ENCODE results near the gene COLGALT1. TPM values are rescaled to one million over a fixed set of nuclear protein-coding genes. Genes with fewer than 3 reads are reported as not detected.
"Not testable (repeated sequence)": the region's sequence is repeated elsewhere in the genome, so short reads cannot be mapped to it uniquely, and the experiment has no call there.

The COLGALT1 gene
- total RNA-seq, 1 donor from 2014 or later: 115 TPM

DNA sequence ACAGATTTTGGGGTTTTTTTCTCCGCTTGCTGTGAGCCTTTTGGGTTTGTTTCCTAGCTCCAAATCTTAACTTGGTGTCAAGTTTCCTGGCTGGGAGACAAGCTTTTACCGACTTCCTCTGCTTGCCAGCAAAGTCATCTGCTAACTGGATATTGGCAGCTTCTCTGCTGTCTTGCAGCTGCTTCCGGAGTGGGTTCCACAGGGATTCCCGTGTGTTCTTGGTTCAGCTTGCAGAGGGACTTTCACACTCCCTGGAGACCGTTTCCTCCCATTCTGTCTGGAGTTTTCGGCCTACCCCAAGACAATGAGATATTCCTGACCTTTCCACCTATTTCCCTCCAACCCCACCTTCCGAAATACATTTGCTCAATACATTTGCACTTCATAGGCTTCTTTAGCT, 2.2 kb upstream of the COLGALT1 start:
- Mint-ChIP-seq H3K9me3 (no peaks in the 10 kb centered on the region), H3K36me3 (ENCODE audit: low read depth) (peaks cover 3% of the 10 kb centered on the region), H3K27me3 (ENCODE audit: insufficient read depth) (peaks cover 4% of the 10 kb centered on the region), H3K27ac (no peak overlapping the region), H3K4me1 (ENCODE audit: low read depth) (peaks cover 15% of the 10 kb centered on the region), H3K4me3 (no peak overlapping the region)
- intact Hi-C loops (cut with micrococcal nuclease): loop anchor here (10.0 kb wide), 1 partner anchor 248 kb away; the partner anchor contains the start of genes ABHD8, DDA1 and MRPL34
- no peak for DNase-seq (ENCODE audit: low spot score)

DNA sequence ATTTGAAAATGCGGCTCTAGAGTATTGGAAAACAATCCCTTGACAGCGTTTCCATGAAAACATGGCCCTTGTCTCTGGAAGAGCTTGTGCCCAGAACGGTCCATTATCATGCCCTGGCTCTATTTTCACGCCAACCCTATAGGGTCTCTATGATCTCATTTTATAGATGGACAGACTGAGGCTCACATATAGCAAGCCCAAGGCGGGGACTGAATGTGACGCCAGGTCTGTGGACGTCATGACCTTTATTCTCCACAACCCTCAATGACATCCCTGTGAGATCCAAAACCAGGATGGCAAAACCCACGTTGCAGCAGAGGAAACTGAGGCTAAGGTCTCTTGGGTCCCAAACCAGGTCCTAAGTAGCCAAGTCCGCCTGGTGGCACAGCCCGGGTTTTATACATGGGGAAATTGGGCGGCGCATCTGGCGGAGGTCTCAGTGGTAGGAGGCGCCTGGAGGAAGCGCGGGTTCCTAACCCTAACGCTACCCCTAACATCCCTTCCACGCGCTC, 425 bp upstream of the COLGALT1 start:
- H3K36me3 Mint-ChIP-seq (ENCODE audit: low read depth): peaks cover 4% of the 10 kb centered on the region
- H3K27me3 Mint-ChIP-seq (ENCODE audit: insufficient read depth): peaks cover under 1% of the 10 kb centered on the region
- DNase-seq (ENCODE audit: low spot score): no peak
- intact Hi-C loops (cut with micrococcal nuclease): loop anchor here (1.0 to 10.0 kb wide), 8 partner anchors 16 to 250 kb away; partner anchors contain the start of genes ABHD8, DDA1, MRPL34 and PGLS
- H3K27ac Mint-ChIP-seq: peak overlapping the region; percentile 70
- peaks cover 15% of the 10 kb centered on the region for H3K4me1 Mint-ChIP-seq (ENCODE audit: low read depth)
- peak overlapping the region; percentile 86 for H3K4me3 Mint-ChIP-seq
- H3K9me3 Mint-ChIP-seq: no peaks in the 10 kb centered on the region

GRCh38 chr19:17555929-17556813, 722 bp downstream of the COLGALT1 start:
- peak; percentile 43 for DNase-seq (ENCODE audit: low spot score)
- peak overlapping the region; percentile 86 for H3K4me3 Mint-ChIP-seq
- H3K27me3 Mint-ChIP-seq (ENCODE audit: insufficient read depth): no peaks in the 10 kb centered on the region
- intact Hi-C loops (cut with micrococcal nuclease): loop anchor here (1.0 to 10.0 kb wide), 8 partner anchors 17 to 251 kb away; partner anchors contain the start of genes ABHD8, DDA1, MRPL34 and PGLS
- peaks cover 9% of the 10 kb centered on the region for H3K36me3 Mint-ChIP-seq (ENCODE audit: low read depth)
- peak overlapping the region; percentile 74 for H3K27ac Mint-ChIP-seq
- peaks cover 15% of the 10 kb centered on the region for H3K4me1 Mint-ChIP-seq (ENCODE audit: low read depth)
- no peaks in the 10 kb centered on the region for H3K9me3 Mint-ChIP-seq

- Mint-ChIP-seq H3K27ac (peak overlapping the region; percentile 50), H3K9me3 (no peaks in the 10 kb centered on the region), H3K4me1 (ENCODE audit: low read depth) (peaks cover 15% of the 10 kb centered on the region), H3K36me3 (ENCODE audit: low read depth) (peaks cover 14% of the 10 kb centered on the region), H3K4me3 (peak overlapping the region; percentile 86), H3K27me3 (ENCODE audit: insufficient read depth) (no peaks in the 10 kb centered on the region)
- intact Hi-C loops (cut with micrococcal nuclease): loop anchor here (5.0 to 10.0 kb wide), 3 partner anchors 85 to 252 kb away; partner anchors contain the start of genes ABHD8, DDA1, MRPL34 and SLC27A1
- no peak for DNase-seq (ENCODE audit: low spot score)
These were observed 1.5 kb downstream of the COLGALT1 start for GRCh38 chr19:17556995-17557394.

GRCh38 chr19:17557466-17557865, 2.0 kb downstream of the COLGALT1 start:
- peak overlapping the region; percentile 86 for H3K4me3 Mint-ChIP-seq
- DNase-seq (ENCODE audit: low spot score): no peak
- H3K9me3 Mint-ChIP-seq: no peaks in the 10 kb centered on the region
- H3K27me3 Mint-ChIP-seq (ENCODE audit: insufficient read depth): no peaks in the 10 kb centered on the region
- intact Hi-C loops (cut with micrococcal nuclease): loop anchor here (5.0 to 10.0 kb wide), 3 partner anchors 85 to 253 kb away; partner anchors contain the start of genes ABHD8, DDA1, MRPL34 and SLC27A1
- peaks cover 15% of the 10 kb centered on the region for H3K4me1 Mint-ChIP-seq (ENCODE audit: low read depth)
- H3K36me3 Mint-ChIP-seq (ENCODE audit: low read depth): peaks cover 17% of the 10 kb centered on the region
- no peak overlapping the region for H3K27ac Mint-ChIP-seq

DNA sequence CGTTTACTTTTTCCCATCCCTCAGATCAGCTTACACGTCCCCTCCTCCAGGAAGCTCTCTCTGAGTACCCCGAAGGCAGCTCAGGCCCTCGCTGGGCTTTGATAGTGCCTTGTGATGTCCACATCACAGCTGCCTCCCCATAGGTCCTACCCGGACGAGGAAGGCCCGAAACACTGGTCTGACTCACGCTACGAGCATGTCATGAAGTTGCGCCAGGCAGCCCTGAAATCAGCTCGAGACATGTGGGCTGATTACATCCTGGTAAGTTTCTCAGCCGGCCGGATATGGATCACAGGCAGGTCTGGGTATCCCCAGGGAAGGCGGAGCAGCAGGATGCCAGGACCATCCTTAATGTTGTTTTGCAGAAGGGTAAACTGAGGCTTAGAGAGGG, 4.8 kb downstream of the COLGALT1 start:
- Mint-ChIP-seq H3K27me3 (ENCODE audit: insufficient read depth) (no peaks in the 10 kb centered on the region), H3K4me1 (ENCODE audit: low read depth) (peaks cover 15% of the 10 kb centered on the region), H3K4me3 (no peak overlapping the region), H3K27ac (no peak overlapping the region), H3K36me3 (ENCODE audit: low read depth) (peaks cover 24% of the 10 kb centered on the region), H3K9me3 (no peaks in the 10 kb centered on the region)
- intact Hi-C loops (cut with micrococcal nuclease): no loop called here
- DNase-seq (ENCODE audit: low spot score): no peak

DNA sequence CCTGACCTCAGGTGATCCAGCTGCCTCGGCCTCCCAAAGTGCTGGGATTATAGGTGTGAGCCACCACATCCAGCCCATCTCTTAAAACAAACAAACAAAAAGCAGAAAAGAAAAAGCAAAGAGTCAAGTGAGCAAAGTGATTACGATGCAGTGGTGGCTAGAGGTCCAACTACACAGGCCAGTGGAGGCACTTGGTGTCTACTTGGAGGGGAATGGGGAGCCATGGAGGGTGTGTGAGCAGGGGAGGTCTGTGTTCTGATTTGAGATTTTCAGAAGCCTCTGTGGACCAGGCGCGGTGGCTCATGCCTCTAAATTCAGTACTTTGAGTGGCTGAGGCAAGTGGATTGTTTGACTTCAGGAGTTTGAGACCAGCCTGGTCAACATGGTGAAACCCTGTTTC, 6.6 kb downstream of the COLGALT1 start:
- Mint-ChIP-seq H3K4me1 (ENCODE audit: low read depth) (peaks cover 8% of the 10 kb centered on the region), H3K9me3 (no peaks in the 10 kb centered on the region), H3K27ac (no peak overlapping the region), H3K4me3 (no peak overlapping the region), H3K36me3 (ENCODE audit: low read depth) (peaks cover 23% of the 10 kb centered on the region), H3K27me3 (ENCODE audit: insufficient read depth) (no peaks in the 10 kb centered on the region)
- no peak for DNase-seq (ENCODE audit: low spot score)
- intact Hi-C loops (cut with micrococcal nuclease): no loop called here

GRCh38 chr19:17562561-17562960, 7.1 kb downstream of the COLGALT1 start:
- H3K36me3 Mint-ChIP-seq (ENCODE audit: low read depth): peaks cover 24% of the 10 kb centered on the region

GRCh38 chr19:17564781-17565180, 9.3 kb downstream of the COLGALT1 start:
- Mint-ChIP-seq H3K27ac (no peak overlapping the region), H3K4me1 (ENCODE audit: low read depth) (peaks cover 5% of the 10 kb centered on the region), H3K4me3 (no peak overlapping the region), H3K9me3 (no peaks in the 10 kb centered on the region), H3K36me3 (ENCODE audit: low read depth) (peaks cover 36% of the 10 kb centered on the region), H3K27me3 (ENCODE audit: insufficient read depth) (no peaks in the 10 kb centered on the region)
- no peak for DNase-seq (ENCODE audit: low spot score)
- intact Hi-C loops (cut with micrococcal nuclease): no loop called here

More at GRCh38 chr19:17562561-17562960, 7.1 kb downstream of the COLGALT1 start:
- H3K27ac Mint-ChIP-seq: no peak overlapping the region
- no peaks in the 10 kb centered on the region for H3K9me3 Mint-ChIP-seq
- no peaks in the 10 kb centered on the region for H3K27me3 Mint-ChIP-seq (ENCODE audit: insufficient read depth)
- H3K4me1 Mint-ChIP-seq (ENCODE audit: low read depth): peaks cover 5% of the 10 kb centered on the region
- intact Hi-C loops (cut with micrococcal nuclease): no loop called here
- DNase-seq (ENCODE audit: low spot score): no peak
- H3K4me3 Mint-ChIP-seq: no peak overlapping the region

DNA sequence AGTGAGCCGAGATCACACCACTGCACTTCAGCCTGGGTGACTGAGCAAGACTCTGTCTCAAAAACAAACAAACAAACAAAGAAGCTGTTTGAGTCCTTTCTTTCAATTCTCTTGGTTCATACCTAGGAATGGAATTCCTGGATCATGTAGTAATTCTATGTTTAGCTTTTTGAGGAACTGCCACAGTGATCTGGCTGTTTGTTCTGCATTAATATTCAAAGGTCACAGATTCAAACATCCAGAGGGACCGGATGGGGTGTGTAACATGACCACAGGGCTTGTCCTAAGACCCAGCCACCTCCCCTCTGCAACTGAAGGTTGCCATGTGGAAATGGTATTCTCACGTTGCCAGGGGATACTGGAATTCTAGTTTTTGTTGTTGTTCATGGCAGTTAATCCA, 10.2 kb downstream of the COLGALT1 start:
- H3K36me3 Mint-ChIP-seq (ENCODE audit: low read depth): peaks cover 30% of the 10 kb centered on the region
- H3K27ac Mint-ChIP-seq: no peak overlapping the region
- H3K9me3 Mint-ChIP-seq: no peaks in the 10 kb centered on the region
- H3K27me3 Mint-ChIP-seq (ENCODE audit: insufficient read depth): no peaks in the 10 kb centered on the region
- intact Hi-C loops (cut with micrococcal nuclease): no loop called here
- peaks cover 5% of the 10 kb centered on the region for H3K4me1 Mint-ChIP-seq (ENCODE audit: low read depth)
- H3K4me3 Mint-ChIP-seq: no peak overlapping the region
- no peak for DNase-seq (ENCODE audit: low spot score)

DNA sequence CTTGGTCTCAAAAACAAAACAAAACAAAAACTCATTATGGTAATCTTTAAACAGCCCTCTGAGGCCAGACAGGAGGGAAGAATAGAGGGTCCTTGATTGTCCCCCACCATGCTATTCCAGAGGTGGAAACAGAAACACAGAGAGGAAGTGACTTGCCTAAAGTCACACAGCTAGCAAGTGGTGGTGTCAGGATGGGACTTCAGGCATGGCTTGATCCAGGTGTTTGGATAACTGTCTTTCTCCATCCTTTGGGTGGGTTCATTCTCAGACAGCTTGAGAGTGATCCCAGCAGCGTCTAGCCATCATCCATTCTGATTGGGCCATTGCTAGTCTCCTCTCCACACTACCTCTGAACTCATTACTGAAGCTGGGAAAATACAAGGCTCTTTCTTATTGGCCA, 12.5 kb downstream of the COLGALT1 start:
- intact Hi-C loops (cut with micrococcal nuclease): no loop called here
- Mint-ChIP-seq H3K4me1 (ENCODE audit: low read depth) (peaks cover 5% of the 10 kb centered on the region), H3K27me3 (ENCODE audit: insufficient read depth) (no peaks in the 10 kb centered on the region), H3K9me3 (no peaks in the 10 kb centered on the region), H3K4me3 (no peak overlapping the region), H3K36me3 (ENCODE audit: low read depth) (peaks cover 29% of the 10 kb centered on the region), H3K27ac (no peak overlapping the region)
- no peak for DNase-seq (ENCODE audit: low spot score)

DNA sequence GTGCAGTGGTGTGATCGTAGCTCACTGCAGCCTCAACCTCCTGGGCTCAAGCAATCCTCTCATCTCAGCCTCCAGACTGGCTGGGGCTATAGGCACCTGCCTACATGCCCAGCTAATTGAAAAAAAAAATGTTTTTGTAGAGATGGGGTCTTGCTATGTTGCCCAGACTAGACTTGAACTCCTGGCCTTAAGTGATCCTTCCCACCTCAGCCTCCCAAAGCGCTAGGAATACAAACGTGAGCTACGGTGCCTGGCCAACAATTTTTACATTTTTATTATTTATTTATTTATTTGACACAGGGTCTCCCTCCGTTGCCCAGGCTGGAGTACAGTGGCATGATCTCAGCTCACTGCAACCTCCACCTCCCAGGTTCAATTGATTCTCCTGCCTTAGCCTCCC, 14.8 kb downstream of the COLGALT1 start:
- H3K9me3 Mint-ChIP-seq; H3K4me1 Mint-ChIP-seq (ENCODE audit: low read depth); DNase-seq (ENCODE audit: low spot score); H3K27ac Mint-ChIP-seq; H3K27me3 Mint-ChIP-seq (ENCODE audit: insufficient read depth); intact Hi-C loops (cut with micrococcal nuclease); H3K4me3 Mint-ChIP-seq: not testable (repeated sequence)
- H3K36me3 Mint-ChIP-seq (ENCODE audit: low read depth): peaks cover 26% of the 10 kb centered on the region

GRCh38 chr19:17570791-17571190, 15.3 kb downstream of the COLGALT1 start:
- H3K9me3 Mint-ChIP-seq: no peaks in the 10 kb centered on the region
- no peak for DNase-seq (ENCODE audit: low spot score)
- H3K4me3 Mint-ChIP-seq: no peak overlapping the region
- H3K36me3 Mint-ChIP-seq (ENCODE audit: low read depth): peaks cover 28% of the 10 kb centered on the region
- intact Hi-C loops (cut with micrococcal nuclease): no loop called here
- H3K4me1 Mint-ChIP-seq (ENCODE audit: low read depth): no peaks in the 10 kb centered on the region
- no peak overlapping the region for H3K27ac Mint-ChIP-seq
- H3K27me3 Mint-ChIP-seq (ENCODE audit: insufficient read depth): no peaks in the 10 kb centered on the region

Data from activated T-helper 1 cell treated with anti-CD3 and anti-CD28 coated beads, Interleukin-12 subunit alpha, Interleukin-12 subunit beta, Interleukin-2, Interleukin-4 antibody, amounts not matched to agents 30 ng/mL and 10 ng/mL and 1 ng/mL, durations not matched to agents 14 hours and 24 hours and 36 hours (primary cell).